HG02840 (cell line): Measurements from ENCODE around the gene PWP1.
"Not testable (repeated sequence)": the region's sequence is repeated elsewhere in the genome, so short reads cannot be mapped to it uniquely, and the experiment has no call there.

ENCODE experiments used
- ATAC-seq: cut with Tn5 transposase; IDR thresholded peaks from one replicate; pipeline ENCODE4 v1.9.1; 2021; ENCODE audit warnings: mild to moderate bottlenecking, moderate library complexity, moderate number of reproducible peaks; ENCODE audit not compliant: unreplicated experiment, low FRiP score

The PWP1 gene

GRCh38 chr12:107667464-107667863, 18.1 kb upstream of the PWP1 start:
- ATAC-seq = no peak

GRCh38 chr12:107668320-107669098, 17.1 kb upstream of the PWP1 start:
- ATAC-seq = no peak

GRCh38 chr12:107669946-107670345, 15.7 kb upstream of the PWP1 start:
- ATAC-seq = no peak

GRCh38 chr12:107670999-107671643, 14.5 kb upstream of the PWP1 start:
- ATAC-seq = no peak

DNA sequence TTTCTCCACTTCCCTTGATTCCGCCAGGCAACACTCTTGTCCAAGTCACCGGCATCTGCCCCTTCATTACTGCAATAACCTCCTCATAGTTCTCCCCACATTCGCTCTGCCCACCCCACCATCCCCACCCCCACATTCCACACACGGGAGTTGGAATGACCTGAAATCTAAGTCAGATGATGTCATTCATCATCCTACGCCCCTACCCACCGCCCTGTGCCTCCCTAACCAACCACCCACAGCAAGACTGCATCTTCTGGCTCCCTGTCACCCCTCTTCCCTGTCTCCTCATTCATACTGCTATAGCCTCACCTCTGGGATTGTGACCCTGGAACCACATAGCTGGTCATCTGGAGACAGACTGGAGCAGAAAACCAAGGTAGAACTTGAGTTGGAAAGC, 7.9 kb upstream of the PWP1 start:
- ATAC-seq = no peak

DNA sequence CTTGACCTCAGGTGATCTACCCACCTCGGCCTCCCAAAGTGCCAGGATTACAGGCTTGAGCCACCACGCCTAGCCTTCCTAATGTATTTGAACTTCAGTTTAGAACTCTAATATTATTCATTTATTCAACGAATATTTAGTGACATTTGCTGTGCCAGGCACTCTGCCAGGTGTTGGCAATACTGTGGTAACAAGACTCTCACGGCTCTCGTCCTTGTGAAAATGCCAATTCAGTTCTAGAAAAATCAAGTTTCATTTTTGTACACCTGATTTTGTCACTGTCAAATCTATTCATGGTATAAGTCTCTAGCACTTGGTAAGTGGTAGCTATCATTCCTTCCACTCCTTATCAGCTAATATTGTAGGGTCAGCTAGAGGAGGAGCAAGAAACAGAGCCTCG, 6.3 kb upstream of the PWP1 start:
- ATAC-seq = no peak

DNA sequence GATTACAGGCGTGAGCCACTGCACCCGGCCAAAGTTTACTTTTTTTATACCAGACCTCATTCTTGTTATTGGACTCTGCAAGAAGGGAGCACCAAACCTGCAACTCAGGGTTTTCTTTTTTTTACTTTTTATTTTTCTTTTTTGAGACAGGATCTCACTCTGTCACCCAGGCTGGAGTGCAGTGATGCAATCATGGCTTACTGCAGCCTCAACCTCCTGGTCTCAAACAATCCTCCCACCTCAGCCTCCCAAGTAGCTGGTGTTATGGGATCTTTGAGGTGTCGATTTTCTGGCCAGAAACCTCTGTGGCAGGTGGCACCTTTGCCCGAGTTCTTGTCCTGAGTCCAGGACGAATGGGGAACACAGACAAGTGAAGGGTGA, 4.2 kb upstream of the PWP1 start:
- ATAC-seq = no peak

DNA sequence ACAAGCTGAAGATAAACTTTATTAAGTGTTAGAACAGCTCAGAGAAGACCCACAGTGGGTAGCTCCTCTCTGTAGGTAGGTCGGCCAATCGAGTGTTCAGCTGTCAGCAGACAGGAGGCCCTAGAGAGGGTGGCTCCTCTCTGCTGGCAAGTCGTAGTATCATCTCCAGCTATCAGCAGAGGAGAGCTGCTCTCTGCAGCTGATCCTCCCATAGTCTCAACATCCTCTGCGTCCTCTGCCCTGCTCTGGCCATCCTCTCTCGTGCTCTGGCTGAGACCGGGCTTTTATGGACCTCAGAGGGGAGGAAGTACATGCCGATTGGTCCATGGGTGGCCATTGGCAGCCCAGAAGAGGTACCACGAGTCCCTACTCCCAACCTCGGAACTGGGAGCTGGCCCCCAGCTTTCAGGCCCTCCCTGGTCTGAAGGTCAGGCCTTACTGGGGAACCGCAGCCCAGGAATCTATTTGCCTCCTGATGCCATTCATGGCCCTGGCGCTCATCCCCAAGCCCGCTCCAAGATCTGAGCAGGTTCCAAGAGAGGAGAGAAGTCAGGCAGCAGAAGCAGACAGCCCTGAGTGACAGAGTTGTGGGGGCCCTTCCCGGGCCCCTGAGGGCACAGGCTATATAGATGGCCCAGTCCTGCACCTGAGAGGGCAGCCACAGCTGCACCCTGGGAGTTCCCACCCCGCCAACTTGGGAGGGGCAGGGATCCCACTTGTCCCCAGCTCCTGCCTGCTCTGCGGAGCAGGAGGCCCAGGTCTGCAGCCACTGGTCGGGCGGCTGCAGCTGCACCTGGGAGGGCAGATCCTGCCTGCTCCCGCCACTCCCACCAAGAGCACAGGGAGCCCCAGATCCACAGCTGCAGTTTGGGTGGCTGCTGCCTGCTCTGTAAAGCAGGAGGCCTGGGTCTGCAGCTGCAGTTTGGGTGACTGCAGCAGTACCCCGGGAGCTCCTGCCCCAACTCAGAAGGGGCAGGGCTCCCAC, 3.5 kb upstream of the PWP1 start:
- ATAC-seq = no peak

GRCh38 chr12:107684029-107684795, 1.4 kb upstream of the PWP1 start:
- ATAC-seq = no peak

DNA sequence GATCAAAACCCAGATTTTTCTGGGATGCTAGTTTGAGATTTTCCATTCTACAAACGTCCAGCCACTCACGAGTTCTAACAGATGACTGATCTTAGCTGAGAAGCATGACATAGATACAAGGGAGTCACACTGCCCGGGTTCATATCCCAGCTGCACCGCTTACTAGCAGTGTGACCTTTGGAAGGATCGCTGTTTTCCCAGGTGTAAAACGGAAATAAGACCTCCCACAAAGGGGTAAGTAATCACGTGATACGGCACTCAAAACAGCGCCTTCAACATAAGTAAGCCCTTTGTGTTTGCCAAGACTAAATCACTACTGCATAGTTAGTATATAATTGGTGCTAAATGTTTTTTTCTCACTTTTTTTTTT, 624 bp upstream of the PWP1 start:
- ATAC-seq = no peak

GRCh38 chr12:107695772-107696171, 10.2 kb downstream of the PWP1 start:
- not testable (repeated sequence) for ATAC-seq

DNA sequence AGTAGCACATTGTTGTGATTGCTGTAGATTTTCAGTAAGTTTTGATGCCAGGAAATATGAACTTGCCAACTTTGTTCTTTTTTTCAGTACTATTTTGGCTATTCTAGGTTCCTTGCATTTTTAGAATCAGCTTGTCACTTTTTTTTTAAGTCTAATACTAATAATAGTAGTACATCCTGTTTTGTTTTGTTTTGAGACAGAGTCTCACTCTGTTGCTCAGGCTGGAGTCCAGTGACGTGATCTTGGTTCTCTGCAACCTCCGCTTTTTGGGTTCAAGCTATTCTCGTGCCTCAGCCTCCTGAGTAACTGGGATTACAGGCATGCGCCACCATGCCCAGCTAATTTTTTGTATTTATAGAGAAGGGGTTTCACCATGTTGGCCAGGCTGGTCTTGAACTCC, 16.5 kb downstream of the PWP1 start:
- ATAC-seq = no peak

DNA sequence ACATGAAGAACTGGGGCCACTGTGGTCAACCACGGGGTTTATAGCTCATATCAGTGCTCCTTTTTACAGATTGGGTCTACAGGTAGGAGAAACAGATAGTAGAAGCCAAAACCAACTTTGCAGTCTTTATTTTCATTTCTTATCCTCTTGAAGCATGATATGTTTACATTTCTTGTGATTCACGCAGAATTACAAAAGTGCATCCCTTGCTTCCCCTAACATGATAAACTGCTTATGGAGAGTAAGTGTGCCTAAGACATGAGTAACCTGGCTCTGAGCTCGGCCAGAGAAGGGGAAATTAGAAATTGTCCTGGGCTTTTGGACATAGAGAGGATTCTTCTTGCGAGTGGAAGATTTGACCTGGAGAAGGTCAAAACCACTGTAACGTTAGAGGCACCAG, 18.4 kb downstream of the PWP1 start:
- no peak for ATAC-seq

DNA sequence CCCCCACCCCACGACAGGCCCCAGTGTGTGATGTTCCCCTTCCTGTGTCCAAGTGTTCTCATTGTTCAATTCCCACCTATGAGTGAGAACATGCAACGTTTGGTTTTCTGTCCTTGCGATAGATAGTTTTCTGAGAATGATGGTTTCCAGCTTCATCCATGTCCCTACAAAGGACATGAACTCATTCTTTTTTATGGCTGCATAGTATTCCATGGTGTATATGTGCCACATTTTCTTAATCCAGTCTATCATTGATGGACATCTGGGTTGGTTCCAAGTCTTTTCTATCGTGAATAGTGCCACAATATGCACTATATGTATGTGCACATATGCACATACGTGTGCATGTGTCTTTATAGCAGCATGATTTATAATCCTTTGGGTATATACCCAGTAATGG, 19.9 kb downstream of the PWP1 start:
- ATAC-seq = not testable (repeated sequence)

GRCh38 chr12:107715780-107716179, 30.2 kb downstream of the PWP1 start:
- no peak for ATAC-seq

- no peak for ATAC-seq
Observed at GRCh38 chr12:107718606-107719005, 33.0 kb downstream of the PWP1 start.

DNA sequence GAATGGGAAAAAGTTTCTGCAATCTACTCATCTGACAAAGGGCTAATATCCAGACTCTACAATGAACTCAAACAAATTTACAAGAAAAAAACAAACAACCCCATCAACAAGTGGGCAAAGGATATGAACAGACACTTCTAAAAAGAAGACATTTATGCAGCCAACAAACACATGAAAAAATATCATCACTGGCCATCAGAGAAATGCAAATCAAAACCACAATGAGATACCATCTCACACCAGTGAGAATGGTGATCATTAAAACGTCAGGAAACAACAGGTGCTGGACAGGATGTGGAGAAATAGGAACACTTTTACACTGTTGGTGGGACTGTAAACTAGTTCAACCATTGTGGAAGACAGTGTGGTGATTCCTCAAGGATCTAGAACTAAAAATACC, 41.7 kb downstream of the PWP1 start:
- not testable (repeated sequence) for ATAC-seq

DNA sequence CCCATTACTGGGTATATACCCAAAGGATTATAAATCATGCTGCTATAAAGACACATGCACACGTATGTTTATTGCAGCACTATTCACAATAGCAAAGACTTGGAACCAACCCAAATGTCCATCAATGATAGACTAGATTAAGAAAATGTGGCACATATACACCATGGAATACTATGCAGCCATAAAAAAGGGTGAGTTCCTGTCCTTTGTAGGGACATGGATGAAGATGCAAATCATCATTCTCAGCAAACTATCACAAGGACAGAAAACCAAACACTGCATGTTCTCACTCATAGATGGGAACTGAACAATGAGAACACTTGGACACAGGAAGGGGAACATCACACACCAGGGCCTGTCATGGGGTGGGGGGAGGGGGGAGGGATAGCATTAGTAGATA, 42.1 kb downstream of the PWP1 start:
- not testable (repeated sequence) for ATAC-seq

DNA sequence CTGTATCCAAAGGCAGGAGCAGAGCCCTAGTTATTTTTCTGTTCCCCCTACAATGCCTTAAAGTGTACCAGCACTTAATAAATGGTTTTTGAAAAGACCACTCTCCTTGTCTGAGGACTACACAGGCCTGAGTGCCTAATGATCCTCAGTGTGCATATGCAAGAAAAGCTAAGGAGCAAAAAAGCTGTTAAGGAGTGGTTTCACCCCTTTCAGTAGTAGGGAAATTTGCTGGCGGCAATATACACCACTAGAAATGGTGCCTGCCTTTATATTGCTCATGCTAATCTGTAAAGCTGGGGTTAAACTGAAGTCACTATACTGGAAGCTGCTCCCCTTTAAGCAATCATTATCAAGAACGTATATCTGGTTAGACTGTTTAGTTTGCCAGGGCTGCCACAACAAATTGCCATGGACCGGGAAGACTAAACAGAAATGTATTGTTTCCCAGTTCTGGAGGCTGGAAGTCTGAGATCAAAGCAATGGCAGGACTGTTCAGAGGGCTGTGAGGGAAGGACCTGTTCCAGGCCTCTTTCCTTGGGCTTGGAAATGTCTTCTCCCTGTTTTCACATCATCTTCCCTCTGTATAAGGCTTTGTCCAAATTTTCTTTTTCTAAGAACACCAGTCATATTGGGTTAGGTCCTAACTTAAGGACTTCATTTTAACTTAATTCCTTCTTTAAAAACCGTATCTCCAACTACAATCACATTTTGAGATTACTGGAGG, 45.2 kb downstream of the PWP1 start:
- ATAC-seq = no peak

- ATAC-seq = no peak
Observed at GRCh38 chr12:107731366-107731765, 45.8 kb downstream of the PWP1 start.
